Caco-2 (cell line): ENCODE results near the gene TMEM117. TPM values are rescaled to one million over a fixed set of nuclear protein-coding genes. Genes with fewer than 3 reads are reported as not detected.

Experiments
- BruUV-seq: library from RNA; stranded (reverse); fragments of 400-500 nt; replicated peaks from 2 replicates; lab custom pipeline; 2021; lab: Mats Ljungman, UMichigan
- CTCF ChIA-PET: fragments of 300-600 bp; sonication (Branson Sonifier 250); formaldehyde crosslinking; loops from one replicate; lab custom pipeline; 2022; ENCODE audit warnings: antibody characterized with exemption; lab: Charles Lee
- POLR2A ChIA-PET: fragments of 300-600 bp; sonication (Branson Sonifier 250); formaldehyde crosslinking; loops from one replicate; lab custom pipeline; 2022; ENCODE audit warnings: antibody characterized with exemption; lab: Charles Lee
- DNase-seq, 2 experiments: peaks; one replicate each; pipeline versions ENCODE4 v3.0.0 to v3.0.0-alpha.2; 2020 to 2022
- H3K27me3 ChIP-seq: replicated peaks from 2 replicates; pipeline ENCODE4 v1.6.0; 2011; ENCODE audit warnings: low read length; ENCODE audit not compliant: control insufficient read depth, insufficient read depth
- H3K36me3 ChIP-seq: 2 replicates; pipeline ENCODE4 v1.5.1; 2011; ENCODE audit warnings: low read length; ENCODE audit not compliant: control insufficient read depth, insufficient read depth
- H3K4me1 ChIP-seq: fragments of 250-450 bp; sonication (Bioruptor Pico); 2 replicates; pipeline ENCODE4 v1.5.1; 2020; ENCODE audit warnings: mild to moderate bottlenecking
- H3K4me3 ChIP-seq: 2 replicates; pipeline ENCODE4 v1.5.1; 2011; ENCODE audit warnings: low read depth, mild to moderate bottlenecking, control low read depth, low read length
- H3K9me3 ChIP-seq: fragments of 250-450 bp; sonication (Bioruptor Pico); 2 replicates; pipeline ENCODE4 v1.5.1; 2020; ENCODE audit warnings: mild to moderate bottlenecking, moderate library complexity
- H3K27ac Mint-ChIP-seq: one replicate; pipeline ENCODE4 v1.8.0; 2022; ENCODE audit warnings: mixed read lengths; ENCODE audit not compliant: unreplicated experiment
- H3K27me3 Mint-ChIP-seq: one replicate; pipeline ENCODE4 v1.8.0; 2022; ENCODE audit warnings: mixed read lengths; ENCODE audit not compliant: insufficient read depth, unreplicated experiment
- H3K36me3 Mint-ChIP-seq: one replicate; pipeline ENCODE4 v1.8.0; 2022; ENCODE audit warnings: mild to moderate bottlenecking, mixed read lengths; ENCODE audit not compliant: insufficient read depth, unreplicated experiment
- H3K4me1 Mint-ChIP-seq: one replicate; pipeline ENCODE4 v1.8.0; 2022; ENCODE audit warnings: low read depth, mixed read lengths; ENCODE audit not compliant: unreplicated experiment
- H3K4me3 Mint-ChIP-seq: one replicate; pipeline ENCODE4 v1.8.0; 2022; ENCODE audit warnings: mild to moderate bottlenecking, moderate library complexity, mixed read lengths; ENCODE audit not compliant: unreplicated experiment
- H3K9me3 Mint-ChIP-seq: one replicate; pipeline ENCODE4 v1.8.0; 2022; ENCODE audit warnings: mixed read lengths; ENCODE audit not compliant: unreplicated experiment
- CTCF ChIP-seq, 2 experiments: fragments of 200-600 bp in 1 of 2; IDR thresholded peaks; 1 replicate in 1 of 2; 2 replicates in 1 of 2; pipeline versions ENCODE4 v1.5.1 to v1.8.0; 2011 to 2022; ENCODE audit warnings: antibody characterized with exemption in 1 of 2, control low read depth in 1 of 2, inconsistent platforms in 1 of 2, low read depth in 1 of 2, low read length in 1 of 2, mild to moderate bottlenecking in 1 of 2, moderate library complexity in 1 of 2; ENCODE audit not compliant: insufficient read depth in 1 of 2, severe bottlenecking in 1 of 2, unreplicated experiment in 1 of 2
- intact Hi-C: fragments of 100-400 bp; cut with micrococcal nuclease; formaldehyde crosslinking; loops from one replicate; pipeline ENCODE4 v1.10.0; 2022; ENCODE audit not compliant: unreplicated experiment
- total RNA-seq: library from RNA; stranded (reverse); gene quantifications from 2 replicates; pipeline ENCODE4 v1.2.3, GENCODE V29; 2022

TMEM117 gene
- total RNA-seq, 1 experiment from 2014 or later: 34.1 TPM

- Mint-ChIP-seq H3K27me3 (no peaks in the 10 kb centered on the region), H3K27ac (no peak overlapping the region), H3K9me3 (peaks cover 21% of the 10 kb centered on the region), H3K36me3 (peaks cover 6% of the 10 kb centered on the region), H3K4me3 (no peak overlapping the region), H3K4me1 (no peaks in the 10 kb centered on the region)
- POLR2A ChIA-PET: no interaction called here
- Histone ChIP-seq H3K9me3 (no peaks in the 10 kb centered on the region), H3K27me3 (no peaks in the 10 kb centered on the region), H3K36me3 (no peaks in the 10 kb centered on the region), H3K4me3 (no peak overlapping the region), H3K4me1 (peaks cover 27% of the 10 kb centered on the region)
- CTCF ChIA-PET: interaction anchor here (0.6 kb wide), 1 partner anchor 23 kb away, joined by 3 read pairs; no protein-coding TSS in a partner anchor
- TF ChIP-seq CTCF (IDR thresholded peaks at IDR 0.05; ENCODE audit: insufficient read depth in 1 of 2, low read depth in 1 of 2, low read length in 1 of 2, severe bottlenecking in 1 of 2, unreplicated experiment in 1 of 2): no peak
- BruUV-seq: no TSS peak
- DNase-seq: no peak
- intact Hi-C loops: no loop called here
These were observed 458.8 kb downstream of the TMEM117 start for GRCh38 chr12:44294649-44295048.

- Histone ChIP-seq H3K4me1 (peaks cover 27% of the 10 kb centered on the region), H3K27me3 (no peaks in the 10 kb centered on the region), H3K9me3 (no peaks in the 10 kb centered on the region), H3K4me3 (no peak overlapping the region), H3K36me3 (no peaks in the 10 kb centered on the region)
- TF ChIP-seq CTCF (IDR thresholded peaks at IDR 0.05; ENCODE audit: insufficient read depth in 1 of 2, low read depth in 1 of 2, low read length in 1 of 2, severe bottlenecking in 1 of 2, unreplicated experiment in 1 of 2): no peak
- CTCF ChIA-PET: no interaction called here
- H3K36me3 Mint-ChIP-seq: peaks cover 6% of the 10 kb centered on the region
- H3K4me1 Mint-ChIP-seq: no peaks in the 10 kb centered on the region
- peak overlapping the region; percentile 35 for H3K4me3 Mint-ChIP-seq
- peak overlapping the region; percentile 79 for H3K27ac Mint-ChIP-seq
- POLR2A ChIA-PET: no interaction called here
- no peak for DNase-seq
- TSS peak; percentile 66 for BruUV-seq
- peaks cover 12% of the 10 kb centered on the region for H3K9me3 Mint-ChIP-seq
- no peaks in the 10 kb centered on the region for H3K27me3 Mint-ChIP-seq
- intact Hi-C loops: loop anchor here (1.0 kb wide), 1 partner anchor 35 kb away; no protein-coding TSS in a partner anchor
These were observed 460.2 kb downstream of the TMEM117 start for GRCh38 chr12:44295958-44296623.

- H3K27me3 ChIP-seq: no peaks in the 10 kb centered on the region
- Mint-ChIP-seq H3K27ac (peak overlapping the region; percentile 79), H3K9me3 (peaks cover 12% of the 10 kb centered on the region), H3K36me3 (peaks cover 6% of the 10 kb centered on the region), H3K4me1 (no peaks in the 10 kb centered on the region), H3K4me3 (peak overlapping the region; percentile 35), H3K27me3 (no peaks in the 10 kb centered on the region)
- H3K4me3 ChIP-seq: no peak overlapping the region
- ChIA-PET POLR2A (no interaction called here), CTCF (no interaction called here)
- no peak for TF ChIP-seq CTCF (IDR thresholded peaks at IDR 0.05; ENCODE audit: insufficient read depth in 1 of 2, low read depth in 1 of 2, low read length in 1 of 2, severe bottlenecking in 1 of 2, unreplicated experiment in 1 of 2)
- no peaks in the 10 kb centered on the region for H3K9me3 ChIP-seq
- H3K4me1 ChIP-seq: peaks cover 27% of the 10 kb centered on the region
- peak; percentile 65 to 84 for DNase-seq
- intact Hi-C loops: loop anchor here (1.0 kb wide), 1 partner anchor 35 kb away; no protein-coding TSS in a partner anchor
- no TSS peak for BruUV-seq
- no peaks in the 10 kb centered on the region for H3K36me3 ChIP-seq
These were observed 460.8 kb downstream of the TMEM117 start for GRCh38 chr12:44296624-44297197.
